ENCODE data around the gene CA10.
A peak's percentile ranks its signal among the peaks of the same experiment; 100 is the strongest.

Gene CA10

DNA sequence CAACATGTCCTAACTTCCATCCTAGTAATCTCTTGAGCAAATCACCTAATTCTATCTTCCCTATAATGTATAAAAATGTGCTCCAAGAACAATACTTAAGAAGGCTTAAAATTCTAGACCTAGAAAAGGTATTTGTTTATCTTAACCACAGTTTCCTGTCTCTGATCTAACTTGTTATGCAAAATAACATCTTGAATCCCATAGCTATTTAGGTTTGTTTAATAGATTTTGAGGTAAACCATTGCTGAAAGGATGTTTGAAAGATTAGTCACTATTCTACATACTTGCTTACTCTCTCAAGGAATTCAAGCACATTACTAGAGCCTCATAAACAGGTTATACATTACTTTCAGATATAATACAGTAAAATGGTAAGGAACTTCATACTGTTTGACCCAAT is 13.0 kb downstream of the CA10 start:
- no peak for FAIRE-seq

DNA sequence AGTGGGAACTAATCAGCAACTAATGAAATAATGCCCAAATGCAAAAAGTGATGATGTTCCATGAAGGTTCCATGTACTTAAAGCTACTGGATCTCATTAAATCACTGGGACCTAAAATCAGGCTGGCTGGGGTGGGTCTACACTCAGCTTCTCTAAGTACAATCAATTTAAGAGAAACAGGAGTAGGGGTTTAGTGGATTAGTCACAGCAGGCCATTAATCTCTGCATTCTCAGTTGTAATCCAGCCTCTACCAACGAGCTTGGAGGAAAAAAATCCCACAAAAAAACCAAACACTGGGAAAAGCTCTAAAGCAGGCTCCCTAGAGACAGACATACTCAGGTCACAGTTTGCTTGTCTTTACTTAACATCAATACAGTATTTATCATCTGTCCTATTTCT is 15.0 kb downstream of the CA10 start:
- no peak for FAIRE-seq

- FAIRE-seq, result no peak
These were observed 17.9 kb downstream of the CA10 start for GRCh38 chr17:52140601-52141000.

- no peak for FAIRE-seq
These were observed 19.8 kb downstream of the CA10 start for GRCh38 chr17:52138752-52139151.

DNA sequence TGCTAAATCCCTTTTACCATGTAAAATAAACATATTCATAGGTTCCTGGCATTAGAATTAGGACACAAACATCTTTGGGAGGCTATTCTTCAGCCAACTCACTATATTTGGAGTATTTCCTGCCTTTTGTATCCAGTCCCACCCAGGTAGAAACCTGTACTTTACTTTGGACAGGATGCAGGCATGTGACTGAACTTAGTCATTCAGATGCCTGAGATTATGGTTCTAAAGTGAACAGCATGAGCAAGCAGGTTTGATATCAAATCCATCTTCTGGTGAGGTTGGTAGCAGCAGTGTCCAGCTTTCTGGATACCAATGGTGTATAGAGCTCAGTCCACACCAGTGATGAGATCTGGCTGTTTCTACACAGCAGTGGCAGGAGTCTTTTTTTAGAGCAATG is 20.2 kb downstream of the CA10 start:
- FAIRE-seq, result no peak

DNA sequence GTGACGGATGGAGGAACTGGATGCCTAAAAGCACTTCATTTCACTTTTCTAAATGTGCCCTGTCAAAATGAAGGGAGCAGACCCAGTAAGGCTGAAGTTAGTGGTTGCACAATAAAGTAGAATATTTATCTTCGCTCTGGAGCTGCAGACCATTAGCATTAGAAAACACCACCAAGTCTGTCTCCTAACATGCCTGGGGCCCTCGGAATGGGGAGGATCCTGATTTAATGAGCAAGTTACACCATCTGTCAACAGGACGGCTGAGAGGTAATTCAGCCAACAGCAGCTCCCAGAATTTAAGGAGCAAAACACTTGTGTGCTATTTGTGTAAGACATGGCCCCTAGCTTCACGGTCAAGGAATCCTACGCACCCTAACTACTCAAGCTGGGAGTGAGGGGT is 22.3 kb downstream of the CA10 start:
- FAIRE-seq, result no peak

- FAIRE-seq, result no peak
These were observed 23.9 kb downstream of the CA10 start for GRCh38 chr17:52134641-52135040.

- no peak for FAIRE-seq
These were observed 29.8 kb downstream of the CA10 start for GRCh38 chr17:52128721-52129120.

DNA sequence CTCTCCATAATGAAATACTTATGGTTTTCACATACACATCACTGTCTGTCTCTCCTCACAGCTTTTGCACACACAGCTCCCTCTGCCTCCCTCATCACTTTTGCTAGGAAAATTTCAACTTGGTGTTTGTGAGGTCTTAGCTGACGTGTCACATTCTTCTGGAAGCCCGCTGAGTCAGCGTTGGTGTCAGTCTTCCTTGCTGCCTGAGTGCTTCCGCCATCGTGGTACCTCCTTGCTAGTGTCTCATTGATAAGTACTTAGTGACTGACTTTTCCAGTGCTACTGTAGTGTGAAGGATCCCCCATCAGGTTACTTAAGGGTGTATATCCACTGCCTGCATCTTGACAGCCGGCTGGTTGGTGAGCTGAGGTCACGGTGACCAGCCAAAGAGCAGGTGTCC is 33.5 kb downstream of the CA10 start:
- no peak for FAIRE-seq

GRCh38 chr17:52124561-52124960 is 34.0 kb downstream of the CA10 start:
- no peak for FAIRE-seq

GRCh38 chr17:52120465-52120864 is 38.0 kb downstream of the CA10 start:
- FAIRE-seq, result no peak

- no peak for FAIRE-seq
These were observed 47.5 kb downstream of the CA10 start for GRCh38 chr17:52110923-52111581.

DNA sequence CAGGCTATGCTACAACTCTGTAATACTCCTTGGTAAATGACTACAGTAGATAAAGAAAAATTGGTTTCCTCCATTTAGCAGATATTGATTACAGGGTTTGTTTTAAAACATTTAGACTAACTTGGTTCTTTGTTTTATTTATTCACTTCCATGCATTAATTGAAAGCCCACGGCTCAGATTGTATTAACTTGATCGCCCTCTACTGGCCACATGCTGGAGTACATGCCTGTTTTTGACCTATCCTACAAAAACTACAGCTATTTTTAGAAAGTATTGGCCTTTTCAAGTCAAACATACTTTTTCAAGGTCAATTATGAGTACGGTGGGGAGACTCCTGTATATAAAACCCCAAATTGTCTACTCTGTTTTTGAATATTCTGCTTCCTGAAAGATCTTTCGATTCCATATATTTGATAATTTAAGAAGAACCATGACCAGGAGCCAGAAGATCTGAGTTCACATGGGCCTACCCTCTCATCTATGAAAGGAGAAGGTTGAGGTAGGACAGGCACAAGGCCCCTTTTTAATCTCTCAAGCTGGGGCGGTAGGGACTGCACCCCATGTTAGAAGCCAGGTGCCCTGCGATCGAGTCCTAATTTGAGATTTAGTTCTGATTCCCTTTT is 51.8 kb downstream of the CA10 start:
- FAIRE-seq, result peak; percentile 99

- FAIRE-seq, result no peak
These were observed 52.4 kb downstream of the CA10 start for GRCh38 chr17:52106072-52106471.

DNA sequence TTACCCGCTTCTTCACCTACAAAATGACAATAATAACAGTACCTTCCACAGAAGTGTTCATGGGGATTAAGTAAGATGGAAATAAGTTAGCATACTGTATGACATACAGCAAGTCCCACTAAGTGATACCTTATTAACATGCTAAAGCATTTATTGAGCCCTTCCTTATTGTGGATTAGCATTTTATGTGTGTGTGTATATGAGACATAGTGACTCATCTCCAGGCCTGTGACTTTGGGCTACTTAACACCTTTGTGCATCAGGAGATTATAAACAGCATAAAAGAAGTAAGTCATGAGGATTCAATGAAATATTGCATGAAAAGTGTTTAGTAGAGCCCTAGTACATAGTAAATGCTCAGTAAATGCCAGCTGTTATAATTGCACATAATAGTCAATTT is 52.9 kb downstream of the CA10 start:
- no peak for FAIRE-seq

- FAIRE-seq, result no peak
These were observed 62.5 kb downstream of the CA10 start for GRCh38 chr17:52096056-52096455.

- no peak for FAIRE-seq
These were observed 74.3 kb downstream of the CA10 start for GRCh38 chr17:52084176-52084575.

DNA sequence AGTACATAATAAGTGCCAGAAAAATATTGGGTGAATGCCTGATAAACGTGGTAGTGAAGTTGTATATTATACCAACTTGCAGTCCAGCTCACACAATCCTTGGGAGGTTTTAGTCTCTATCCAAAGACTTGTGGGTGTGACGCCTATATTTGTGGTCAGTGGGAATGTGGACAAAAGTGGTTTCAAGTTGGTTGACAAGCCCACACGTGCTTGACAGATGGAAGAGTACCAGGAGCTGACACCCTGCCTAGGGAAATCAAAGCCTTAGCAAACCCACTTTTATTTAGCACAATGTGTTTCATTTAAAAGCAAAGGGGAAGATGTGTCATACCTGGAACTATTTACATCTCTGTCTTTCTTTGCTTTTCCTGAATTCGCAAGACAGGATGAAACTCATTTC is 79.0 kb downstream of the CA10 start:
- FAIRE-seq, result no peak

- no peak for FAIRE-seq
These were observed 86.8 kb downstream of the CA10 start for GRCh38 chr17:52071712-52072111.

- FAIRE-seq, result no peak
These were observed 93.7 kb downstream of the CA10 start for GRCh38 chr17:52064791-52065211.

DNA sequence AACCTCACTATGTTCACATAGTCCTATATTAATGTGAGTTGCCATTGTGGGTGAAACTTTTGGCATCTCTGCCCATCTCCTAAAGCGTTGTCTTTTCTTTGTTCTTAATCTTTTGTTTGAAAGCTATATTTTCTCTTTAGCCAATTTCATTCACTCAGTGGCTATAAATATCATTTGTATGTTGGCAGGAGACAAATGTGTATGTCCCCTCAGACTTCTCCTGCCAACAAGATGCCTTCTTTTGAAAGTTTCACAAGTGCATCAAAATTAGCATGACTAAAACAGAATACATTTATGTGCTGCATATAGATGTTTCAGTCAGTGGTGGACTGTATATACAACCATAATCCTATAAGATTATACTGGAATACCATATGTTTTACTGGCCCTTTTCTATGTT is 109.0 kb downstream of the CA10 start:
- no peak for FAIRE-seq

DNA sequence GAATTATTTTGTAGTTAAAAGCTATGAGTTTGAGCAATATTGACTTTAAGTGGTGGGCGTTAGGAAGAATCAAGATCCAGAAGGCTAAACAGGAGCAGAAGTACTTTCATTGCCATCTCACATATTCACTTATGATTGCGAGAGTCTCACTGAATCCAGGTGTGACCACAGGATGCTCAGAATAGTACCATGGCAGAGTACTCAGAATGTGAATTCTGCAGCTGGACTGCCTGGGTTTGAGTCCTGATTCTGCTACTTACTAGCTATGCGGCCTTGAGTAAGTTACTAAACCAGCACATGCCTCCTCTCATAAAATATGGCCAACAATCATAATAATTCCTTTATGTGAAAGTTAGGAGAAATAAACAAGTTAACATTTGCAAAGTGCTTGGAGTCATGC is 109.5 kb downstream of the CA10 start:
- no peak for FAIRE-seq

DNA sequence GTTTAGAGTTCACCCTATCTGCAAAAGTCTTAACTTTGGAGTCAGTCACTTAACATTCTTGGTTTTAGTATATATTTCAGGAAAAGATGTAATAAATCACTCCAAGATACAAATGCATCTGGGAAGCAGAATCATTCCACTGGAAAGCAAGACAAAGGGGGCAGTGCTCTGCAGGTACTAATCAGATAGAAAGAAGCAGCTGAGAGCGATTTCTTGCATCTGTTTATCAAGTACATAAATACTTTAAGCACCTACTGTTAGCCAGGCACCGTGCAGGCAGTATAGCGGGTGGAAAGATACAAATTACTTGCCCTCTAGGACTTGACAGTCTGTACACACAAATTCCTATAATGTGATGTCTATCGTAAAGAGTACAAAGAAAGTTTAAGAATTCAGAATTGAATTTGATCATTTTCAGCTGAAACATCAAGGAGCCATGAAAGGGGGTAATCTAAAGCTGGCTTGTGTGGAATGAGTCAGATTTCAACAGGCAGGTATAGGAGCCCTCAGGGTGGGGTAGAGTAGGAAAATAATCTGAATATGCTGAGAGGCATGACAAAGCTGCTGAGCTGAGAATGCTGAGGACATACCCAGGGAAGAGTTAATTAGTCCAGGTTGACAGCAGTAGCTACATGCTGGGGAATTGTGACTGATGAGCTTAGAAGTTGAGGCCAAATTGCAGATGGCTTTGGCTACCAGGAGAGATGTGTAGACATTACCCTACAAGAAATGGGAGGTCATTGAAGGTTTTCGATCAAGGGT is 110.2 kb downstream of the CA10 start:
- no peak for FAIRE-seq

- FAIRE-seq, result no peak
These were observed 111.4 kb downstream of the CA10 start for GRCh38 chr17:52047086-52047485.

Data from islet of Langerhans (tissue), 1 donor.